GM12872 (cell line): ENCODE measurements around the gene MGA.

Source experiments
- CTCF ChIP-seq: IDR thresholded peaks from 3 replicates; pipeline ENCODE4 v1.5.1; 2011; ENCODE audit warnings: low read depth, mild to moderate bottlenecking, low read length, moderate library complexity; ENCODE audit not compliant: insufficient read depth

Gene MGA

GRCh38 chr15:41692049-41692448 is 31.8 kb downstream of the MGA start:
- TF ChIP-seq CTCF, result no peak

- TF ChIP-seq CTCF, result no peak
These were observed 33.6 kb downstream of the MGA start for GRCh38 chr15:41693757-41694156.

- peak; percentile 49 for TF ChIP-seq CTCF
These were observed 35.7 kb downstream of the MGA start for GRCh38 chr15:41695750-41696436.

- no peak for TF ChIP-seq CTCF
These were observed 38.6 kb downstream of the MGA start for GRCh38 chr15:41698779-41699178.

- no peak for TF ChIP-seq CTCF
These were observed 42.9 kb downstream of the MGA start for GRCh38 chr15:41703120-41703519.

GRCh38 chr15:41713047-41713446 is 52.8 kb downstream of the MGA start:
- no peak for TF ChIP-seq CTCF

GRCh38 chr15:41714291-41714690 is 54.1 kb downstream of the MGA start:
- TF ChIP-seq CTCF, result no peak
